Activated CD4-positive, alpha-beta T cell treated with anti-CD3 and anti-CD28 coated beads, Interleukin-2, amount 10 ng/mL, durations not matched to agents 7 days and 5 days (primary cell): ENCODE measurements around the gene CEP85. TPM values are rescaled to one million over a fixed set of nuclear protein-coding genes. Genes with fewer than 3 reads are reported as not detected.

Experiments
- CTCF ChIA-PET: fragments of 350-600 bp; sonication (Branson Sonifier 250); formaldehyde crosslinking; loops from one replicate; lab custom pipeline; 2021; ENCODE audit warnings: antibody characterized with exemption; lab: Charles Lee
- POLR2A ChIA-PET: fragments of 350-600 bp; sonication (Branson Sonifier 250); formaldehyde crosslinking; loops from one replicate; lab custom pipeline; 2021; ENCODE audit warnings: antibody characterized with exemption; lab: Charles Lee
- DNase-seq: peaks from one replicate; pipeline ENCODE4 v3.0.0-alpha.2; 2020
- H3K27ac Mint-ChIP-seq: one replicate; pipeline ENCODE4 v1.8.0; 2021; ENCODE audit warnings: mild to moderate bottlenecking, moderate library complexity, mixed read lengths
- H3K27me3 Mint-ChIP-seq: one replicate; pipeline ENCODE4 v1.8.0; 2021; ENCODE audit warnings: mixed read lengths
- H3K36me3 Mint-ChIP-seq: one replicate; pipeline ENCODE4 v1.8.0; 2021; ENCODE audit warnings: low read depth, mixed read lengths
- H3K4me1 Mint-ChIP-seq: one replicate; pipeline ENCODE4 v1.8.0; 2021; ENCODE audit warnings: mixed read lengths
- H3K4me3 Mint-ChIP-seq: one replicate; pipeline ENCODE4 v1.8.0; 2021; ENCODE audit warnings: mild to moderate bottlenecking, moderate library complexity, mixed read lengths
- H3K9me3 Mint-ChIP-seq: one replicate; pipeline ENCODE4 v1.8.0; 2021; ENCODE audit warnings: mixed read lengths
- total RNA-seq, 2 experiments: library from RNA; stranded (reverse); gene quantifications; one replicate each; pipeline ENCODE4 v1.2.3, GENCODE V29; 2021

The CEP85 gene
- total RNA-seq, 2 experiments from 2014 or later: 46.9 to 49.0 TPM

- POLR2A ChIA-PET: no interaction called here
- H3K27ac Mint-ChIP-seq: peak overlapping the region; percentile 80
These were observed 61.5 kb downstream of the CEP85 start for GRCh38 chr1:26295194-26296138.

GRCh38 chr1:26296340-26297056 lies 62.5 kb downstream of the CEP85 start:
- Mint-ChIP-seq H3K36me3 (peaks cover 23% of the 10 kb centered on the region), H3K9me3 (no peaks in the 10 kb centered on the region), H3K4me1 (peaks cover 27% of the 10 kb centered on the region), H3K27me3 (no peaks in the 10 kb centered on the region), H3K4me3 (no peak overlapping the region), H3K27ac (peak overlapping the region; percentile 69)
- DNase-seq: no peak
- ChIA-PET CTCF (interaction anchor here (0.6 to 7.0 kb wide), 4 partner anchors 9 to 1616 kb away, joined by 4 to 65 read pairs (median 4); no protein-coding TSS in a partner anchor), POLR2A (no interaction called here)

More at GRCh38 chr1:26295194-26296138, 61.5 kb downstream of the CEP85 start:
- H3K9me3 Mint-ChIP-seq: no peaks in the 10 kb centered on the region
- no peak for DNase-seq
- H3K4me1 Mint-ChIP-seq: peaks cover 32% of the 10 kb centered on the region
- no peaks in the 10 kb centered on the region for H3K27me3 Mint-ChIP-seq
- CTCF ChIA-PET: interaction anchor here (7.0 kb wide), 1 partner anchor 8 kb away, joined by 65 read pairs; no protein-coding TSS in a partner anchor
- peaks cover 25% of the 10 kb centered on the region for H3K36me3 Mint-ChIP-seq
- H3K4me3 Mint-ChIP-seq: no peak overlapping the region

- H3K27ac Mint-ChIP-seq: no peak overlapping the region
- H3K9me3 Mint-ChIP-seq: no peaks in the 10 kb centered on the region
These were observed 63.2 kb downstream of the CEP85 start for GRCh38 chr1:26297057-26297790.

GRCh38 chr1:26297791-26298124 lies 63.8 kb downstream of the CEP85 start:
- ChIA-PET CTCF (interaction anchor here (0.6 to 7.0 kb wide), 5 partner anchors 10 to 172 kb away, joined by 3 to 65 read pairs (median 4); partner anchors contain the start of gene ZNF593), POLR2A (no interaction called here)
- H3K36me3 Mint-ChIP-seq: peaks cover 18% of the 10 kb centered on the region
- DNase-seq: no peak
- H3K9me3 Mint-ChIP-seq: no peaks in the 10 kb centered on the region
- no peak overlapping the region for H3K4me3 Mint-ChIP-seq
- H3K27ac Mint-ChIP-seq: no peak overlapping the region
- H3K27me3 Mint-ChIP-seq: no peaks in the 10 kb centered on the region
- H3K4me1 Mint-ChIP-seq: peaks cover 20% of the 10 kb centered on the region

More at GRCh38 chr1:26297057-26297790, 63.2 kb downstream of the CEP85 start:
- CTCF ChIA-PET: interaction anchor here (0.6 to 7.0 kb wide), 5 partner anchors 10 to 173 kb away, joined by 3 to 65 read pairs (median 4); partner anchors contain the start of gene ZNF593
- Mint-ChIP-seq H3K4me1 (peaks cover 20% of the 10 kb centered on the region), H3K27me3 (no peaks in the 10 kb centered on the region), H3K36me3 (peaks cover 18% of the 10 kb centered on the region), H3K4me3 (no peak overlapping the region)
- POLR2A ChIA-PET: no interaction called here
- DNase-seq: no peak

- ChIA-PET POLR2A (no interaction called here), CTCF (interaction anchor here (0.9 to 7.0 kb wide), 5 partner anchors 13 to 116 kb away, joined by 3 to 65 read pairs (median 4); partner anchors contain the start of gene CD52)
- H3K27ac Mint-ChIP-seq: peak overlapping the region; percentile 79
These were observed 66.7 kb downstream of the CEP85 start for GRCh38 chr1:26300578-26301275.

GRCh38 chr1:26302733-26303405 lies 68.9 kb downstream of the CEP85 start:
- Mint-ChIP-seq H3K27me3 (no peaks in the 10 kb centered on the region), H3K4me3 (no peak overlapping the region)

More at GRCh38 chr1:26300578-26301275, 66.7 kb downstream of the CEP85 start:
- Mint-ChIP-seq H3K36me3 (peaks cover 5% of the 10 kb centered on the region), H3K4me3 (no peak overlapping the region), H3K4me1 (peaks cover 34% of the 10 kb centered on the region), H3K9me3 (no peaks in the 10 kb centered on the region), H3K27me3 (no peaks in the 10 kb centered on the region)
- no peak for DNase-seq

GRCh38 chr1:26305667-26306289 lies 71.8 kb downstream of the CEP85 start:
- Mint-ChIP-seq H3K36me3 (peaks cover 2% of the 10 kb centered on the region), H3K27me3 (no peaks in the 10 kb centered on the region), H3K9me3 (no peaks in the 10 kb centered on the region), H3K27ac (peak overlapping the region; percentile 89), H3K4me1 (peaks cover 50% of the 10 kb centered on the region), H3K4me3 (peak overlapping the region; percentile 99)
- no peak for DNase-seq
- ChIA-PET CTCF (interaction anchor here (1.5 to 6.8 kb wide), 3 partner anchors 9 to 19 kb away, joined by 6 to 81 read pairs (median 78); partner anchors contain the start of gene CD52), POLR2A (interaction anchor here (3.2 kb wide), 1 partner anchor 17 kb away, joined by 9 read pairs; no protein-coding TSS in a partner anchor)

More at GRCh38 chr1:26302733-26303405, 68.9 kb downstream of the CEP85 start:
- CTCF ChIA-PET: interaction anchor here (1.0 to 1.6 kb wide), 3 partner anchors 15 to 19 kb away, joined by 4 to 7 read pairs (median 6); no protein-coding TSS in a partner anchor
- POLR2A ChIA-PET: no interaction called here
- Mint-ChIP-seq H3K4me1 (peaks cover 50% of the 10 kb centered on the region), H3K36me3 (peaks cover 2% of the 10 kb centered on the region), H3K9me3 (no peaks in the 10 kb centered on the region), H3K27ac (peak overlapping the region; percentile 13)
- DNase-seq: no peak

- Mint-ChIP-seq H3K9me3 (no peaks in the 10 kb centered on the region), H3K36me3 (peaks cover 2% of the 10 kb centered on the region), H3K4me1 (peaks cover 48% of the 10 kb centered on the region), H3K4me3 (peak within 1 kb of the TSS; percentile 99), H3K27ac (peak within 1 kb of the TSS; percentile 93), H3K27me3 (no peaks in the 10 kb centered on the region)
- POLR2A ChIA-PET: interaction anchor here (3.2 kb wide), 1 partner anchor 18 kb away, joined by 9 read pairs; no protein-coding TSS in a partner anchor
- CTCF ChIA-PET: interaction anchor here (0.6 to 6.8 kb wide), 8 partner anchors 9 to 764 kb away, joined by 3 to 81 read pairs (median 4); partner anchors contain the start of genes CD52 and SH3BGRL3
- DNase-seq: peak; percentile 97
These were observed 72.6 kb downstream of the CEP85 start, which contains the start of gene UBXN11 for GRCh38 chr1:26306290-26307229. Gene UBXN11, minus strand, starts transcription at chr1:26306636. Its CDS starts 3,753 bp downstream, at chr1:26302883.

- ChIA-PET CTCF (interaction anchor here (0.6 to 6.8 kb wide), 9 partner anchors 12 to 765 kb away, joined by 3 to 81 read pairs (median 3); partner anchors contain the start of genes CD52 and SH3BGRL3), POLR2A (interaction anchor here (0.9 to 3.2 kb wide), 4 partner anchors 10 to 21 kb away, joined by 3 to 10 read pairs (median 8); partner anchors contain the start of gene CD52)
- peak; percentile 64 for DNase-seq
- no peaks in the 10 kb centered on the region for H3K9me3 Mint-ChIP-seq
- H3K36me3 Mint-ChIP-seq: peaks cover 5% of the 10 kb centered on the region
- peak overlapping the region; percentile 93 for H3K27ac Mint-ChIP-seq
- H3K27me3 Mint-ChIP-seq: no peaks in the 10 kb centered on the region
- H3K4me1 Mint-ChIP-seq: peaks cover 53% of the 10 kb centered on the region
- peak overlapping the region; percentile 99 for H3K4me3 Mint-ChIP-seq
These were observed 73.4 kb downstream of the CEP85 start for GRCh38 chr1:26307363-26307781.
